GM23338 (cell line): ENCODE measurements around the gene RGS7. TPM values are rescaled to one million over a fixed set of nuclear protein-coding genes. Genes with fewer than 3 reads are reported as not detected.

Experiments used
- ATAC-seq: fragments of 200-7000 bp; cut with Tn5 transposase; 3 replicates; pipeline ENCODE4 v1.9.1; 2020
- DNase-seq: peaks from one replicate; pipeline ENCODE4 v3.0.0-alpha.2; 2015; ENCODE audit warnings: low spot score
- H2AFZ ChIP-seq: fragments of 200-600 bp; sonication (generic); 2 replicates; pipeline ENCODE4 v1.8.0; 2016; ENCODE audit warnings: antibody characterized with exemption, mild to moderate bottlenecking, moderate library complexity
- H3F3A ChIP-seq: fragments of 200-600 bp; sonication (generic); replicated peaks from 2 replicates; pipeline ENCODE4 v1.8.0; 2017; ENCODE audit warnings: antibody characterized with exemption, mixed run types, low read depth
- H3K27ac ChIP-seq: fragments of 200-600 bp; sonication (generic); 2 replicates; pipeline ENCODE4 v1.6.1; 2016; ENCODE audit warnings: low read depth
- H3K27me3 ChIP-seq: fragments of 200-600 bp; sonication (generic); 2 replicates; pipeline ENCODE4 v1.8.0; 2016; ENCODE audit warnings: mild to moderate bottlenecking, mixed run types, moderate library complexity; ENCODE audit not compliant: insufficient read depth
- H3K36me3 ChIP-seq: fragments of 200-600 bp; sonication (generic); 2 replicates; pipeline ENCODE4 v1.8.0; 2016; ENCODE audit warnings: mild to moderate bottlenecking; ENCODE audit not compliant: insufficient read depth
- H3K4me1 ChIP-seq: fragments of 200-600 bp; sonication (generic); 2 replicates; pipeline ENCODE4 v1.8.0; 2016; ENCODE audit warnings: mild to moderate bottlenecking, moderate library complexity; ENCODE audit not compliant: insufficient read depth
- H3K4me2 ChIP-seq: fragments of 200-600 bp; sonication (generic); 2 replicates; pipeline ENCODE4 v1.7.1; 2017; ENCODE audit warnings: mixed run types
- H3K4me3 ChIP-seq: fragments of 200-600 bp; sonication (generic); 2 replicates; pipeline ENCODE4 v1.6.1; 2016; ENCODE audit warnings: mixed run types
- H3K79me2 ChIP-seq: fragments of 200-600 bp; sonication (generic); replicated peaks from 2 replicates; pipeline ENCODE4 v1.8.0; 2017; ENCODE audit warnings: mild to moderate bottlenecking; ENCODE audit not compliant: insufficient read depth
- H3K9me2 ChIP-seq: fragments of 200-600 bp; sonication (generic); 2 replicates; pipeline ENCODE4 v1.8.0; 2017; ENCODE audit not compliant: insufficient read depth
- H4K20me1 ChIP-seq: fragments of 200-600 bp; sonication (generic); replicated peaks from 2 replicates; pipeline ENCODE4 v1.8.0; 2017; ENCODE audit warnings: mild to moderate bottlenecking; ENCODE audit not compliant: insufficient read depth
- H3K27ac Mint-ChIP-seq: 2 replicates; pipeline ENCODE4 v1.8.0; 2020; ENCODE audit warnings: inconsistent platforms, mild to moderate bottlenecking, moderate library complexity, mixed read lengths
- H3K27me3 Mint-ChIP-seq: 3 replicates; pipeline ENCODE4 v1.8.0; 2022; ENCODE audit warnings: low read depth, mild to moderate bottlenecking, moderate library complexity, mixed read lengths, inconsistent platforms; ENCODE audit not compliant: insufficient read depth, poor library complexity
- H3K36me3 Mint-ChIP-seq: 3 replicates; pipeline ENCODE4 v1.8.0; 2021; ENCODE audit warnings: low read depth, mild to moderate bottlenecking, inconsistent platforms, moderate library complexity, mixed read lengths
- H3K4me1 Mint-ChIP-seq: 3 replicates; pipeline ENCODE4 v1.8.0; 2020; ENCODE audit warnings: mild to moderate bottlenecking, inconsistent platforms, mixed read lengths
- H3K4me3 Mint-ChIP-seq: 3 replicates; pipeline ENCODE4 v1.8.0; 2021; ENCODE audit warnings: moderate library complexity, mild to moderate bottlenecking, inconsistent platforms, mixed read lengths
- H3K9me3 Mint-ChIP-seq: 3 replicates; pipeline ENCODE4 v1.8.0; 2020; ENCODE audit warnings: moderate library complexity, mild to moderate bottlenecking, inconsistent platforms, mixed read lengths
- CREB1 ChIP-seq: fragments of 250-450 bp; sonication (Bioruptor Pico); IDR thresholded peaks from 2 replicates; pipeline ENCODE4 v1.5.0; 2020; ENCODE audit warnings: low read depth, mild to moderate bottlenecking, moderate library complexity
- EZH2phosphoT487 ChIP-seq: fragments of 200-600 bp; sonication (generic); IDR thresholded peaks from one replicate; pipeline ENCODE4 v1.8.1; 2018; ENCODE audit warnings: antibody characterized with exemption; ENCODE audit not compliant: unreplicated experiment
- JUNB ChIP-seq: IDR thresholded peaks from one replicate; pipeline ENCODE4 v1.6.1; 2016; ENCODE audit warnings: antibody characterized with exemption; ENCODE audit not compliant: unreplicated experiment
- POLR2AphosphoS5 ChIP-seq: IDR thresholded peaks from 2 replicates; pipeline ENCODE4 v1.6.1; 2016; ENCODE audit warnings: antibody characterized with exemption, low read depth
- STAT1 ChIP-seq: IDR thresholded peaks from one replicate; pipeline ENCODE4 v1.6.1; 2016; ENCODE audit warnings: antibody characterized with exemption; ENCODE audit not compliant: unreplicated experiment
- ZNF114 ChIP-seq: fragments of 250-450 bp; sonication (Bioruptor Pico); IDR thresholded peaks from 2 replicates; pipeline ENCODE4 v1.5.0; 2020; ENCODE audit warnings: mild to moderate bottlenecking, moderate library complexity
- ZNF331 ChIP-seq: fragments of 250-450 bp; sonication (Bioruptor Pico); IDR thresholded peaks from 2 replicates; pipeline ENCODE4 v1.5.0; 2020; ENCODE audit warnings: low read depth, mild to moderate bottlenecking, moderate library complexity
- polyA plus RNA-seq: library from polyadenylated mRNA; unstranded; fragments of >200 nt; fragmentation: Nextera tagmentation; extraction: Ambion mirVana; gene quantifications from 2 replicates; pipeline ENCODE4 v1.2.1, GENCODE V29; 2016
- total RNA-seq: library from RNA; depleted of rRNA; stranded (reverse); fragments of >200 nt; shearing (Covaris generic); gene quantifications from 2 replicates; pipeline ENCODE4 v1.2.3, GENCODE V29; 2014
- TF ChIP-seq, protein P1 (sequence below): IDR thresholded peaks from one replicate; pipeline ENCODE4 v1.6.1; 2018; ENCODE audit warnings: antibody characterized with exemption; ENCODE audit not compliant: unreplicated experiment
- TF ChIP-seq, protein P2 (sequence below): fragments of 250-450 bp; sonication (Bioruptor Pico); IDR thresholded peaks from 2 replicates; pipeline ENCODE4 v1.5.0; 2020; ENCODE audit warnings: mild to moderate bottlenecking, moderate library complexity
- TF ChIP-seq, protein P3 (sequence below): IDR thresholded peaks from 2 replicates; pipeline ENCODE4 v1.6.1; 2016; ENCODE audit warnings: antibody characterized with exemption

The RGS7 gene
- total and polyA plus RNA-seq, 2 experiments from 2014 or later: 2.0 to 2.2 TPM

DNA sequence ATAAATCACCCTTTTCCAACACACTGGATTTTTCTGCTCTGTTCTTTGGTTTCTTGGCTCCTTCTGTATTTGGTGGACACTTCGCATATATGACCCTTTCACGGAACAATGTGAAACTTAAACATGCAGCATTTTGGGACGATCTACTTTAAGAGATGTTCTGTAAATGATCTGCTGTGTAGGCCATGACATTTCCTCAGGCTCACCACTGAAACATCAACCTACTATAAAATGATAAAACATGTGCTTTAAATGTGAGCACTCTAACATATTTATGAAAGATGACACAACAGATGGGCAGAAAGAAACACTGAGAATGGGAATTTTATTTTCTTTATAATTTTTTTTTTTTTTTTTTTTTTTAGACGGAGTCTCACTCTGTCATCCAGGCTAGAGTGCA, 428.7 kb downstream of the RGS7 start (continued):
- TF ChIP-seq, protein P1, sequence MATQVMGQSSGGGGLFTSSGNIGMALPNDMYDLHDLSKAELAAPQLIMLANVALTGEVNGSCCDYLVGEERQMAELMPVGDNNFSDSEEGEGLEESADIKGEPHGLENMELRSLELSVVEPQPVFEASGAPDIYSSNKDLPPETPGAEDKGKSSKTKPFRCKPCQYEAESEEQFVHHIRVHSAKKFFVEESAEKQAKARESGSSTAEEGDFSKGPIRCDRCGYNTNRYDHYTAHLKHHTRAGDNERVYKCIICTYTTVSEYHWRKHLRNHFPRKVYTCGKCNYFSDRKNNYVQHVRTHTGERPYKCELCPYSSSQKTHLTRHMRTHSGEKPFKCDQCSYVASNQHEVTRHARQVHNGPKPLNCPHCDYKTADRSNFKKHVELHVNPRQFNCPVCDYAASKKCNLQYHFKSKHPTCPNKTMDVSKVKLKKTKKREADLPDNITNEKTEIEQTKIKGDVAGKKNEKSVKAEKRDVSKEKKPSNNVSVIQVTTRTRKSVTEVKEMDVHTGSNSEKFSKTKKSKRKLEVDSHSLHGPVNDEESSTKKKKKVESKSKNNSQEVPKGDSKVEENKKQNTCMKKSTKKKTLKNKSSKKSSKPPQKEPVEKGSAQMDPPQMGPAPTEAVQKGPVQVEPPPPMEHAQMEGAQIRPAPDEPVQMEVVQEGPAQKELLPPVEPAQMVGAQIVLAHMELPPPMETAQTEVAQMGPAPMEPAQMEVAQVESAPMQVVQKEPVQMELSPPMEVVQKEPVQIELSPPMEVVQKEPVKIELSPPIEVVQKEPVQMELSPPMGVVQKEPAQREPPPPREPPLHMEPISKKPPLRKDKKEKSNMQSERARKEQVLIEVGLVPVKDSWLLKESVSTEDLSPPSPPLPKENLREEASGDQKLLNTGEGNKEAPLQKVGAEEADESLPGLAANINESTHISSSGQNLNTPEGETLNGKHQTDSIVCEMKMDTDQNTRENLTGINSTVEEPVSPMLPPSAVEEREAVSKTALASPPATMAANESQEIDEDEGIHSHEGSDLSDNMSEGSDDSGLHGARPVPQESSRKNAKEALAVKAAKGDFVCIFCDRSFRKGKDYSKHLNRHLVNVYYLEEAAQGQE: no peak
- TF ChIP-seq ZNF114 (CRISPR knock-in tag) (no peak), JUNB (no peak)

DNA sequence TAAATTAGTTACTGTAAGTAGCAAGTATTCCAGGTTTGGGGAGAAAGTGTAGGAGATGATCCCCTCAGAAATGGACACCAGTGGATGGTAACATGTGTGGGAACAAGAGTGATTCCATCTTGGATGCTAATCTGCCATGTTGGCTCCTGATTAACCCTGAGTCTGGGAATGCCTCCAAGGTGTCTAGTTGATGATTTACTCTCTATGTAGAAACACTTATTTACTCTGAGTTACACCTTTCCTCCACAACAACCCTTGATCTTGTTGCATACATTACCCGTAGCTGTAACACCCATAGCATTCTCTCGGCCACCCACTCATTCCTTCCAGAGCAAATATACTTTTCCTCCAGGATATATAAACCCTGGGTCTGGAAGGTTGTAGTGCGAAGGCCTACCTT, 429.2 kb downstream of the RGS7 start:
- Mint-ChIP-seq H3K9me3 (peaks cover 4% of the 10 kb centered on the region; the same call in 2 of the 3 replicates), H3K36me3 (no peaks in the 10 kb centered on the region), H3K27me3 (no peaks in the 10 kb centered on the region), H3K4me3 (no peak overlapping the region), H3K27ac (no peak overlapping the region), H3K4me1 (no peaks in the 10 kb centered on the region)
- Histone ChIP-seq H4K20me1 (no peaks in the 10 kb centered on the region), H3K36me3 (no peaks in the 10 kb centered on the region), H3K4me2 (no peak overlapping the region), H3K4me1 (no peaks in the 10 kb centered on the region), H3F3A (no peaks in the 10 kb centered on the region), H3K27me3 (no peaks in the 10 kb centered on the region), H3K27ac (no peak overlapping the region), H2AFZ (no peak overlapping the region), H3K4me3 (no peak overlapping the region), H3K9me2 (no peaks in the 10 kb centered on the region), H3K79me2 (no peaks in the 10 kb centered on the region)
- DNase-seq: no peak
- ATAC-seq: no peak
- TF ChIP-seq STAT1: no peak
- TF ChIP-seq, protein P2, sequence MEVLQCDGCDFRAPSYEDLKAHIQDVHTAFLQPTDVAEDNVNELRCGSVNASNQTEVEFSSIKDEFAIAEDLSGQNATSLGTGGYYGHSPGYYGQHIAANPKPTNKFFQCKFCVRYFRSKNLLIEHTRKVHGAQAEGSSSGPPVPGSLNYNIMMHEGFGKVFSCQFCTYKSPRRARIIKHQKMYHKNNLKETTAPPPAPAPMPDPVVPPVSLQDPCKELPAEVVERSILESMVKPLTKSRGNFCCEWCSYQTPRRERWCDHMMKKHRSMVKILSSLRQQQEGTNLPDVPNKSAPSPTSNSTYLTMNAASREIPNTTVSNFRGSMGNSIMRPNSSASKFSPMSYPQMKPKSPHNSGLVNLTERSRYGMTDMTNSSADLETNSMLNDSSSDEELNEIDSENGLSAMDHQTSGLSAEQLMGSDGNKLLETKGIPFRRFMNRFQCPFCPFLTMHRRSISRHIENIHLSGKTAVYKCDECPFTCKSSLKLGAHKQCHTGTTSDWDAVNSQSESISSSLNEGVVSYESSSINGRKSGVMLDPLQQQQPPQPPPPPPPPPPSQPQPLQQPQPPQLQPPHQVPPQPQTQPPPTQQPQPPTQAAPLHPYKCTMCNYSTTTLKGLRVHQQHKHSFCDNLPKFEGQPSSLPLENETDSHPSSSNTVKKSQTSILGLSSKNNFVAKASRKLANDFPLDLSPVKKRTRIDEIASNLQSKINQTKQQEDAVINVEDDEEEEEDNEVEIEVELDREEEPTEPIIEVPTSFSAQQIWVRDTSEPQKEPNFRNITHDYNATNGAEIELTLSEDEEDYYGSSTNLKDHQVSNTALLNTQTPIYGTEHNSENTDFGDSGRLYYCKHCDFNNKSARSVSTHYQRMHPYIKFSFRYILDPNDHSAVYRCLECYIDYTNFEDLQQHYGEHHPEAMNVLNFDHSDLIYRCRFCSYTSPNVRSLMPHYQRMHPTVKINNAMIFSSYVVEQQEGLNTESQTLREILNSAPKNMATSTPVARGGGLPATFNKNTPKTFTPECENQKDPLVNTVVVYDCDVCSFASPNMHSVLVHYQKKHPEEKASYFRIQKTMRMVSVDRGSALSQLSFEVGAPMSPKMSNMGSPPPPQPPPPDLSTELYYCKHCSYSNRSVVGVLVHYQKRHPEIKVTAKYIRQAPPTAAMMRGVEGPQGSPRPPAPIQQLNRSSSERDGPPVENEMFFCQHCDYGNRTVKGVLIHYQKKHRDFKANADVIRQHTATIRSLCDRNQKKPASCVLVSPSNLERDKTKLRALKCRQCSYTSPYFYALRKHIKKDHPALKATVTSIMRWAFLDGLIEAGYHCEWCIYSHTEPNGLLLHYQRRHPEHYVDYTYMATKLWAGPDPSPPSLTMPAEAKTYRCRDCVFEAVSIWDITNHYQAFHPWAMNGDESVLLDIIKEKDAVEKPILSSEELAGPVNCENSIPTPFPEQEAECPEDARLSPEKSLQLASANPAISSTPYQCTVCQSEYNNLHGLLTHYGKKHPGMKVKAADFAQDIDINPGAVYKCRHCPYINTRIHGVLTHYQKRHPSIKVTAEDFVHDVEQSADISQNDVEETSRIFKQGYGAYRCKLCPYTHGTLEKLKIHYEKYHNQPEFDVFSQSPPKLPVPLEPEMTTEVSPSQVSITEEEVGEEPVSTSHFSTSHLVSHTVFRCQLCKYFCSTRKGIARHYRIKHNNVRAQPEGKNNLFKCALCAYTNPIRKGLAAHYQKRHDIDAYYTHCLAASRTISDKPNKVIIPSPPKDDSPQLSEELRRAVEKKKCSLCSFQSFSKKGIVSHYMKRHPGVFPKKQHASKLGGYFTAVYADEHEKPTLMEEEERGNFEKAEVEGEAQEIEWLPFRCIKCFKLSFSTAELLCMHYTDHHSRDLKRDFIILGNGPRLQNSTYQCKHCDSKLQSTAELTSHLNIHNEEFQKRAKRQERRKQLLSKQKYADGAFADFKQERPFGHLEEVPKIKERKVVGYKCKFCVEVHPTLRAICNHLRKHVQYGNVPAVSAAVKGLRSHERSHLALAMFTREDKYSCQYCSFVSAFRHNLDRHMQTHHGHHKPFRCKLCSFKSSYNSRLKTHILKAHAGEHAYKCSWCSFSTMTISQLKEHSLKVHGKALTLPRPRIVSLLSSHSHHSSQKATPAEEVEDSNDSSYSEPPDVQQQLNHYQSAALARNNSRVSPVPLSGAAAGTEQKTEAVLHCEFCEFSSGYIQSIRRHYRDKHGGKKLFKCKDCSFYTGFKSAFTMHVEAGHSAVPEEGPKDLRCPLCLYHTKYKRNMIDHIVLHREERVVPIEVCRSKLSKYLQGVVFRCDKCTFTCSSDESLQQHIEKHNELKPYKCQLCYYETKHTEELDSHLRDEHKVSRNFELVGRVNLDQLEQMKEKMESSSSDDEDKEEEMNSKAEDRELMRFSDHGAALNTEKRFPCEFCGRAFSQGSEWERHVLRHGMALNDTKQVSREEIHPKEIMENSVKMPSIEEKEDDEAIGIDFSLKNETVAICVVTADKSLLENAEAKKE (CRISPR knock-in tag): no peak
- TF ChIP-seq POLR2AphosphoS5: no peak
- TF ChIP-seq CREB1: no peak
- TF ChIP-seq, protein P3, sequence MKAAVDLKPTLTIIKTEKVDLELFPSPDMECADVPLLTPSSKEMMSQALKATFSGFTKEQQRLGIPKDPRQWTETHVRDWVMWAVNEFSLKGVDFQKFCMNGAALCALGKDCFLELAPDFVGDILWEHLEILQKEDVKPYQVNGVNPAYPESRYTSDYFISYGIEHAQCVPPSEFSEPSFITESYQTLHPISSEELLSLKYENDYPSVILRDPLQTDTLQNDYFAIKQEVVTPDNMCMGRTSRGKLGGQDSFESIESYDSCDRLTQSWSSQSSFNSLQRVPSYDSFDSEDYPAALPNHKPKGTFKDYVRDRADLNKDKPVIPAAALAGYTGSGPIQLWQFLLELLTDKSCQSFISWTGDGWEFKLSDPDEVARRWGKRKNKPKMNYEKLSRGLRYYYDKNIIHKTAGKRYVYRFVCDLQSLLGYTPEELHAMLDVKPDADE: no peak
- no peak for TF ChIP-seq ZNF114 (CRISPR knock-in tag)
- TF ChIP-seq EZH2phosphoT487: no peak
- TF ChIP-seq, protein P1: no peak
- no peak for TF ChIP-seq ZNF331 (CRISPR knock-in tag)
- no peak for TF ChIP-seq JUNB
